ENCODE results near the gene YJEFN3. TPM values are rescaled to one million over a fixed set of nuclear protein-coding genes. Genes with fewer than 3 reads are reported as not detected.

Gene YJEFN3
- total RNA-seq, 1 experiment from 2014 or later: 16.6 TPM

DNA sequence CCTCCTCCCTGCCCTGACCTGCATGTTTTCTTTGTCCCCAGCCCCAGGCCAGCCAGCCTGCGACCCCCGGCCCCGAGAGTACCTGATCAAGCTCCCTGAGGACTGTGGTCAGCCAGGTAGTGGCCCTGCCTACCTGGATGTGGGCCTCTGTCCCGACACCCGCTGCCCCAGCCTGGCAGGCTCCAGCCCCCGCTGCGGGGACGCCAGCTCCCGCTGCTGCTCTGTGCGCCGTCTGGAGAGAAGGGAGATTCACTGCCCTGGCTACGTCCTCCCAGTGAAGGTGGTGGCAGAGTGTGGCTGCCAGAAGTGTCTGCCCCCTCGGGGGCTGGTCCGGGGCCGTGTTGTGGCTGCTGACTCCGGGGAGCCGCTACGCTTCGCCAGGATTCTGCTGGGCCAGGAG, 14.9 kb downstream of the YJEFN3 start:
- no peak overlapping the region for H3K27ac Mint-ChIP-seq
- TF ChIP-seq, protein P1, sequence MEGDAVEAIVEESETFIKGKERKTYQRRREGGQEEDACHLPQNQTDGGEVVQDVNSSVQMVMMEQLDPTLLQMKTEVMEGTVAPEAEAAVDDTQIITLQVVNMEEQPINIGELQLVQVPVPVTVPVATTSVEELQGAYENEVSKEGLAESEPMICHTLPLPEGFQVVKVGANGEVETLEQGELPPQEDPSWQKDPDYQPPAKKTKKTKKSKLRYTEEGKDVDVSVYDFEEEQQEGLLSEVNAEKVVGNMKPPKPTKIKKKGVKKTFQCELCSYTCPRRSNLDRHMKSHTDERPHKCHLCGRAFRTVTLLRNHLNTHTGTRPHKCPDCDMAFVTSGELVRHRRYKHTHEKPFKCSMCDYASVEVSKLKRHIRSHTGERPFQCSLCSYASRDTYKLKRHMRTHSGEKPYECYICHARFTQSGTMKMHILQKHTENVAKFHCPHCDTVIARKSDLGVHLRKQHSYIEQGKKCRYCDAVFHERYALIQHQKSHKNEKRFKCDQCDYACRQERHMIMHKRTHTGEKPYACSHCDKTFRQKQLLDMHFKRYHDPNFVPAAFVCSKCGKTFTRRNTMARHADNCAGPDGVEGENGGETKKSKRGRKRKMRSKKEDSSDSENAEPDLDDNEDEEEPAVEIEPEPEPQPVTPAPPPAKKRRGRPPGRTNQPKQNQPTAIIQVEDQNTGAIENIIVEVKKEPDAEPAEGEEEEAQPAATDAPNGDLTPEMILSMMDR (conservative IDR thresholded peaks at IDR 0.05): no peak
- Histone ChIP-seq H3K79me2 (ENCODE audit: insufficient read depth, low read length) (no peaks in the 10 kb centered on the region), H3K4ac (ENCODE audit: low read depth, low read length) (no peak overlapping the region), H2BK12ac (ENCODE audit: insufficient read length, low read depth, low read length) (no peak overlapping the region), H3K14ac (ENCODE audit: insufficient read depth, low read length) (no peak overlapping the region), H3K18ac (ENCODE audit: insufficient read length, low read depth, low read length) (no peak overlapping the region), H3K56ac (ENCODE audit: insufficient read length, low read depth, low read length) (no peak overlapping the region), H3K4me2 (ENCODE audit: insufficient read depth, insufficient read length, low read length) (no peak overlapping the region), H3K27me3 (ENCODE audit: insufficient read depth, low read length) (peaks cover 2% of the 10 kb centered on the region; the same call in 1 of the 2 replicates), H3K23me2 (ENCODE audit: insufficient read length, low read depth, low read length, poor library complexity, severe bottlenecking) (peaks cover 6% of the 10 kb centered on the region), H4K20me1 (ENCODE audit: control insufficient read depth, insufficient read depth, insufficient read length) (no peaks in the 10 kb centered on the region), H3K4me1 (ENCODE audit: insufficient read depth, low read length) (no peaks in the 10 kb centered on the region), H3K9me3 (ENCODE audit: control insufficient read depth, low read depth, low read length) (no peaks in the 10 kb centered on the region), H4K91ac (ENCODE audit: insufficient read length, low read depth, low read length) (no peak overlapping the region), H2BK20ac (ENCODE audit: low read depth, low read length, poor library complexity, severe bottlenecking) (no peak overlapping the region), H3K27ac (ENCODE audit: insufficient read length, low read depth, low read length) (no peak overlapping the region), H3T11ph (ENCODE audit: low read length) (no peak overlapping the region), H4K5ac (ENCODE audit: insufficient read length, low read depth, low read length) (no peak overlapping the region), H4K8ac (replicated peaks; ENCODE audit: insufficient read length, low read depth, low read length) (no peak overlapping the region), H3K9ac (ENCODE audit: extremely low read depth, insufficient read length, low read length) (no peak overlapping the region), H3K23ac (ENCODE audit: insufficient read length, low read depth, low read length) (no peak overlapping the region), H3K79me1 (ENCODE audit: insufficient read depth, low read depth, low read length, poor library complexity, severe bottlenecking) (no peaks in the 10 kb centered on the region), H2AK5ac (ENCODE audit: insufficient read length, low read length) (no peak overlapping the region), H2BK120ac (ENCODE audit: low read depth, low read length, poor library complexity, severe bottlenecking) (no peak overlapping the region), H2AFZ (ENCODE audit: low read length) (no peak overlapping the region), H2BK5ac (ENCODE audit: insufficient read length, low read length) (no peak overlapping the region), H2BK15ac (ENCODE audit: low read depth, low read length) (no peak overlapping the region)
- H3K4me3 Mint-ChIP-seq: no peak overlapping the region
- no peaks in the 10 kb centered on the region for H3K9me3 Mint-ChIP-seq
- DNase-seq: no peak
- H3K36me3 Mint-ChIP-seq (ENCODE audit: insufficient read depth in 1 of 3, low read depth in 3 of 3): peaks cover 2 to 4% (median 2%) of the 10 kb centered on the region in 3 experiments; a peak in 4 of 7 replicates
- H3K27me3 Mint-ChIP-seq (ENCODE audit: low read depth): peaks cover 18% of the 10 kb centered on the region
- WGBS (ENCODE audit: extremely low coverage, insufficient read length, low lambda C conversion rate): no CpG with 5 or more reads among the region's 19 CpGs
- peaks cover 5 to 13% of the 10 kb centered on the region in 2 experiments for H3K4me1 Mint-ChIP-seq

Measured in H9 (cell line).